HG03280 (cell line): Measurements from ENCODE around the gene WFDC9.
"Not testable (repeated sequence)": the region's sequence is repeated elsewhere in the genome, so short reads cannot be mapped to it uniquely, and the experiment has no call there.

Experiments
- ATAC-seq: cut with Tn5 transposase; IDR thresholded peaks from one replicate; pipeline ENCODE4 v1.9.1; 2021; ENCODE audit warnings: mild to moderate bottlenecking, moderate library complexity; ENCODE audit not compliant: unreplicated experiment

Gene WFDC9

GRCh38 chr20:45631184-45631583 lies at the start of gene WFDC9:
Gene WFDC9 (minus strand): TSS chr20:45631284. CDS start chr20:45610181, 21,103 bp downstream.
- ATAC-seq, result no peak

- no peak for ATAC-seq
These were observed 48.6 kb upstream of the WFDC9 start for GRCh38 chr20:45679650-45680049.

- no peak for ATAC-seq
These were observed 41.7 kb upstream of the WFDC9 start for GRCh38 chr20:45672765-45673164.

- no peak for ATAC-seq
These were observed 39.1 kb upstream of the WFDC9 start, which contains the start of gene WFDC11 for GRCh38 chr20:45670139-45670538. Gene WFDC11 (minus strand): TSS chr20:45670239. CDS start chr20:45650600, 19,639 bp downstream.

GRCh38 chr20:45657038-45657437 lies 26.0 kb upstream of the WFDC9 start:
- not testable (repeated sequence) for ATAC-seq

GRCh38 chr20:45651726-45652125 lies 20.6 kb upstream of the WFDC9 start:
- not testable (repeated sequence) for ATAC-seq

GRCh38 chr20:45649312-45649863 lies 18.3 kb upstream of the WFDC9 start:
- no peak for ATAC-seq

- ATAC-seq, result no peak
These were observed 16.5 kb upstream of the WFDC9 start for GRCh38 chr20:45647441-45648050.

- no peak for ATAC-seq
These were observed 15.8 kb upstream of the WFDC9 start for GRCh38 chr20:45646875-45647274.

- not testable (repeated sequence) for ATAC-seq
These were observed 14.8 kb upstream of the WFDC9 start for GRCh38 chr20:45645869-45646268.

- not testable (repeated sequence) for ATAC-seq
These were observed 10.0 kb upstream of the WFDC9 start for GRCh38 chr20:45641076-45641475.

GRCh38 chr20:45639687-45640086 lies 8.6 kb upstream of the WFDC9 start:
- ATAC-seq, result no peak

- ATAC-seq, result no peak
These were observed 5.4 kb upstream of the WFDC9 start for GRCh38 chr20:45636513-45636912.

GRCh38 chr20:45630371-45630770 lies 713 bp downstream of the WFDC9 start:
- no peak for ATAC-seq

- no peak for ATAC-seq
These were observed 1.5 kb downstream of the WFDC9 start, which contains the start of gene WFDC10A for GRCh38 chr20:45629496-45630100. Gene WFDC10A (plus strand): TSS chr20:45629739. CDS start chr20:45629814, 75 bp downstream.

GRCh38 chr20:45626540-45626939 lies 4.5 kb downstream of the WFDC9 start:
- no peak for ATAC-seq

- ATAC-seq, result no peak
These were observed 9.5 kb downstream of the WFDC9 start for GRCh38 chr20:45621593-45621992.

- no peak for ATAC-seq
These were observed 13.5 kb downstream of the WFDC9 start for GRCh38 chr20:45617591-45617990.

GRCh38 chr20:45612314-45612713 lies 18.8 kb downstream of the WFDC9 start:
- no peak for ATAC-seq

GRCh38 chr20:45611054-45611453 lies 20.0 kb downstream of the WFDC9 start:
- no peak for ATAC-seq

GRCh38 chr20:45607810-45608209 lies 23.3 kb downstream of the WFDC9 start:
- no peak for ATAC-seq

- no peak for ATAC-seq
These were observed 35.8 kb downstream of the WFDC9 start for GRCh38 chr20:45595235-45595634.
